GM21447 (cell line): ENCODE measurements around the gene CCNYL1.

ENCODE experiments used
- ATAC-seq: cut with Tn5 transposase; IDR thresholded peaks from one replicate; pipeline ENCODE4 v1.9.1; 2021; ENCODE audit not compliant: unreplicated experiment

CCNYL1 gene

DNA sequence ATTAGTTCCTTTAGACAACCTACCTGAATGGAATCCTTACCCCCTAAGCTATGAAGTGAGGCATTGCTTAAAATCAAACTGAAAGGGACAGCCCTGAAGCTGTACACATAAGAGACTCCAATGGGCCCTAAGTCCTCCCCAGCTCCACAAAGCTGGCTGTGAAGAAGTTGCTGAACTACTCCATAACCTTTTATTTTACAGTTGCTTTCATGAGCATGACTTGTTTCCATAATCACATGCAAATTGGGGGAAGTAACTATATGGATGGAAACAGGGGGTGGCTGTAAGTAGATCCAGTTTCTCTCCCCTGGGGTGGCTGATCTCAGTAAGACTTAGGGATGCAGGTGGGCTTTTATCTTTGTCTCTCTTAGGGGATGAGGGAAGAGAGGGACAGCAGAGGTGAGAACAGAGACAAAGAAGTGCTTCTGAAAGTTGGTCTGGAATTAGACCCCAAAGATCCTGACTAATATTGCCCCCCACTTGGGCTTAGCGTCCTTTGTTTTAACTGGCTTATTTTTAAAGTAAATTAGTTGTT, 52.7 kb downstream of the CCNYL1 start:
- no peak for ATAC-seq

DNA sequence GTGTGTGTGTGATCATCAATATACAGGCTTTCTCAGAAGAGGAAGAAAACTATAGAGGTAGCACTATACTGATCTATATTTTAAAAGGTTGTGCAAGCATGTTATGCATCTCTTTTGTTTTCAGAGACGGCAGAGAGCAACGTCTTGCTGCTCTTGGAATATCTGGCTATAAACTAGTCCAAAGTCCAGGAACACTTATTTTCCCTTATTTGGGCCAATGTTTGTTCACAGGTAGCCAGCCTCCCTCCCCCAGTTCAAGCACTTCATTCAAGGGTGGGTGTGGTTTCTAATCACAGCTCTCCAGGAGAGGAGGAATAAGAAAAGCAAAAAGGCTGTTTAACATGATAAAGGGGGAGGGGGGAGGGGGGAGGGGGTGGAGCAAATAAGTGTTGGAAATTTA, 54.1 kb downstream of the CCNYL1 start:
- no peak for ATAC-seq

DNA sequence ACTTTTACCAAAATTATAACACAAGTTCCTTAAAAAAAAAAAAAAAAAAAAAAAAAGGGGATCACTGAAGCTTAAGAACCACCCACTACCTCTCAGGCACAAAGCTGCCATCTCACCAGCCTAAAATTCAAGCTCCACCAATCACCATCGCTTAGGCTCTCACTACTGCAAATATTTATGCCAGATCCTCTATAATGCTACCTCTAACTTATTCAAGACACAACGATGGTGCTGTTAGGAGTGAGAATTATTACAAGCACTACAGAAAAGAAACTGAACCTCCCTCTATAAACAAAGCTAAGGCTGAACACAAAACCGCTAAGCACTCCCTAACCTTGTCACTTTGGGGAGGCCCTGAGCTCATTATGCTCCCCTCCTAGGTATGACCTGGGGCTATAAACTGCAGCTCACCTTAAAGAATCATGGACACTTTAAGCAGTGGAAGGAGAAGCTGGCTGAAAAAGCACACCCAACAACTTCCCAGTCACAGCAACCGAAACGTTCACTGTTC, 54.7 kb downstream of the CCNYL1 start:
- ATAC-seq, result no peak

DNA sequence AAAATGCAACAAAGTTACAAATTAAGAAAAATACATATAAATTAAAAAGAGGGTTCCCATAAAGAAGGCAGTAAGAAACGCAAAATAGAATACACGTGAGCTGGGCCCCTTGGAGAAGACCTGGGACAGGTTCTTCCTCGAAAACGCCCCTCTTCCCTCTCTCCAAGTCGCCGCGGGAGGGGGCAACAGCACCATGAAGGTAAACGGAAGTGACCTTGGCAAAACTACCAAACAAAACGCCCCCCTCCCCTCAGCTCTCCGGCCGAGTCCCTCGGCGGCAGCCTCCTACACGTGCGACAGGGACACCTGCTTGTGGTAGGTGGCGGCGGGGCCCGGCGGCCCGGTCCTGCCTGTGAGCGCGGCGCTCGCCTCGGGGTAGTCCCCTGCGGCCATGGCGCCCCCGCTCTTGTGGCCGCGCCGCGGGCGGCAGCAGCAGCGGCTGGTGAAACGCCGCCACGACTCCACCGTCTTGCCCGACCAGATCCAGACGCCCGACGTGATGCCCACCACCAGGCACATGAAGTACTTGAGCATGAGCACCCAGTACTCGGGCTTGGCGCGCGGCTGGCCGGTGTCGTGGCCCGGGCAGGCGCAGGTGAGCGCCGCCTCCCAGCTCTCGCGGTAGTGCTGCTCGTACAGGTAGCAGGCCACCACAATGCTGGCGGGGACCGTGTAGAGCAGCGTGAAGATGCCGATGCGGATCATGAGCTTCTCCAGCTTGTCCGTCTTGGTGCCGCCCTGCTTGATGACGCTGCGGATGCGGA, 55.4 kb downstream of the CCNYL1 start:
- ATAC-seq, result no peak

DNA sequence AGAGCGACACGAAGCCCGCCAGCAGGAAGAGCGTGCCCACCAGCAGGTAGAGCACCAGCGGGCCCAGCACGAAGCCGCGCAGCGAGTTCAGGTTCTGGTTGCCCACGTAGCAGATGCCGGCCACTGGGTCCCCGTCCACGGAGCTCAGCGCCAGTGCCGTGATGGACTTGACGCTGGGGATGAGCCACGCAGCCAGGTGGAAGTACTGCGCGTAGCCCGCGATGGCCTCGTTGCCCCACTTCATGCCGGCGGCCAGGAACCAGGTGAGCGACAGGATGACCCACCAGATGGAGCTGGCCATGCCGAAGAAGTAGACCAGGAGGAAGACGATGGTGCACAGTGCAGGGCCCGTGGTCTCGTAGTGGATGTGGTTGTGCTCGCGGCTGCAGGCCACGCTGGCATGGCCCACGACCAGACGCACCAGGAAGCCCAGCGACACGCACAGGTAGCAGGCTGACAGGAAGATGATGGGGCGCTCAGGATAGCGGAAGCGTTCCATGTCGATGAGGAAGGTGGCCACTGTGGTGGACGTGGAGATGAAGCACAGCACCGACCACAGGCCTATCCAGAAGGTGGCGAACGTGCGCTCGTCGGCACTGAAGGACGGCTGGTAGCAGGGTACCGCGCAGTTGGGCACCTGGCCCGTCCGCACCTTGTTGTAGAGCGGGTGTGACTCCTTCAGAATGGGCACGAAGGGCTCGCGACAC, 56.2 kb downstream of the CCNYL1 start:
- no peak for ATAC-seq

DNA sequence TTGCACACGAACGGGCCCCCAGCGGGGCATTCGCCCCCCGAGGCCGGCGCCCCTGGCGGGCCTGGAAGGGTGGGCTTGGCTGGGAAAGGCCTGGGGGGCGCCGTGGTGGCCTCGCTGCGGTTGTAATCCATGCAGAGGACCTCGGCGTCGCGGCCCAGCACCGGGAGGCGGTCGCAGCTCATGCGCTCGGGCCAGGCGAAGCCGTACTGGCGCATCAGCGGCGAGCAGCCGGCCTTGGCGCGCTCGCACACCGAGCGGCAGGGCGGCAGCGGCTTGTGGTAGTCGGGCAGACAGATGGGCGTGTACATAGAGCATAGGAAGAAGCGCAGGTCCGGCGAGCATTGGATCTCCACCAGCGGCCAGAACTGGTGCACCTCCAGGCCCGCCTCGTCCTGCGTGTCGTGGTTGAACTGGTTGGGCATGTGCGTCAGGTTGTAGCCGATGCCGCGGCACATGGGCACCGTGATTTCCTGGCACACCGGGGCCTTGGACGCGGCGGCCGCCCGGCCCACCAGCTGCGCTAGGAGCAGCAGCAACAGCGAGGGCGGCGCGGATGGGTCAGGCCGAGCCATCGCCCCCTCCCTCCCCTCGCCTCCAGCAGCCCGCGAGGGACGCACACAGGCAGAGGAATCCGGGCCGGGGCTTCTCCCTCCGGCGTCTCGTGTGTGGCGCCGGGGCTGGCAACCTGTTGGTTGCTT, 56.9 kb downstream of the CCNYL1 start:
- ATAC-seq, result no peak

DNA sequence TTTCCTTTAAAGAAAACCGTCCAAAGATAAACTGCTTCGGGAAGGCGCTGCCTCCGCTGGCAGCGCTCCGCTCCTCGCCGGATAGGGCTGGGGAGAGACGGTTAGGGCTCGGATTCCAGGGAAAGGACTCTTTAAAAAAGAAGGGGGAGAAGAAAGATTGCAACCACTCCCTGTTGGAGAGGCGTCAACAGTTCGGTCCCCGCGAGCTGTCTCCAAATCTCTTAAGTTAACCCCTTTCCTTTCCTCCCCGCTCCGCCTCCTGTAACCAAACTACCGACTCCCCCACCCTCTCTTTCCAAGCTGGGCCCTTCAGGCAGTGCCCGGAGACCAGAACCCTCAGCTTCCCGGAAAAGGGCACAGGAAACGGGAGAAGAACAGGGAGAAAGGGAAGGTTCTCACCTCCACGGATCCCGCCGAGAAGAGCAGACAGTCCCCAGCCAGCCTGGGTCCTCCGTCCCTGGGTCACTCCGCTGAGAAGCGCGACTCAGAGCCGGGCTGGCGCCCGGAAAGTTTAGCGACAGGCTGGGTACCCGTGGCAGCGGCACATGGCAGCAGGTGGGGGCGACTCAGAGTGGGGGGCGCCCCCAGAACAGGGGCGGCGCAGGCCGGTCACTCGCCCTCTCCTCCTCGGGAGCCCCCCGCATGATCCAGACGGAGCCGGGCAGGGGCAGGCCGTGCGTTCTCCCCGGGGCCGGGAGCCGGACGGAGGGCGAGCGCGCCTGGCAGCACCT, 57.6 kb downstream of the CCNYL1 start:
- peak; percentile 15 for ATAC-seq

DNA sequence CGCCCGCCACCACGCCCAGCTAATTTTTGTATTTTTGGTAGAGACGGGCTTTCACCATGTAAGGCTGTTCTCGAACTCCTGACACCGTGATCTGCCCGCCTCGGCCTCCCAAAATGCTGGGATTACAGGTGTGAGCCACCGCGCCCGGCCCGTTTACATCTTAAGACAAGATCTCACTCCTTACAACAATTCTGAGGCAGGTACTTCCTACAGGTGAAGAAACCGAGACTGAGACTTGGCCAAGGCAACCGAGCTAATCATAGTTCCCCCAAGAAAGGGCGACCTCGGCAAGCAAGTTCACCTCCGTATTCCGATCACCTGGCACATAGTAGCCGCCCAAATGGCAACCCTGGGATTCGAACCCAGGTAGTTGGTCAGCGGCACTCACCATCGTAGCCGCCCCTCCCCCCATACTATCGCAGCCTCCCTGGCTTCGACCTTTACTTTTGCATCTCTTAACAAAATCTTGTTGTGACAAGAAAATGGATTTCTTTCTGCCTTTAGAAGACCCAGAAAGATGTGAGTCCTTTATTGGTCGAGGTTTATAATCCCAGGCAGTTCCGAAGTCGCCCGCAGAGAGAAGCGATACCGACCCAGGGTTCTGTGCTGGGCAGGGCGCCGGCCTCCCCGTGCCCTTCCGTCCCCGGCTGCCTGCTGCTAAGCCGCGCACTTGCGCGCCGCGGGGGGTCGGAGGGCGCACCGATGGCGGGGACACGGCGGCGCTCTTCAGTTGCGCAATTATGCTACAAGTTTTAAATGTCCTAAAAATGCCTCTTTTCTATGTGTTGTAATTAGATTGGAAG, 59.4 kb downstream of the CCNYL1 start:
- ATAC-seq, result no peak

DNA sequence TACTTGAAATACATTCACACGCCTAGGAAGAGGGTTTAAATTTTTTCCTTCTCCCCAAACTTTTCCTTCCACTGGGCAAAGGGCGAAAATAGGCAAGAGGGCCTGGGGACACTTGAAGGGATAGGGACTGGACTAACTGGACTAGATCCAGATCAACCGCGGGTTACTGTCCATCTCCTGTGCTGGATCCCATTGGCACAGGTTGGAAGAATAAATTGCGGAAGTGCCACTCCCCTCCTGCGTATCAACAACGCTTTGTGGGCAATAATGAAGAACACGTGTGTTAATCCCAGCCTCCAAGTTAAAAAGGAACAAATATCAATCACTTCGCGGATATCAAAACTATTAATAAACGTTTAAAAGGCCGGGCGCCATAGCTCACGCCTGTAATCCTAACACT, 60.0 kb downstream of the CCNYL1 start:
- ATAC-seq, result no peak

DNA sequence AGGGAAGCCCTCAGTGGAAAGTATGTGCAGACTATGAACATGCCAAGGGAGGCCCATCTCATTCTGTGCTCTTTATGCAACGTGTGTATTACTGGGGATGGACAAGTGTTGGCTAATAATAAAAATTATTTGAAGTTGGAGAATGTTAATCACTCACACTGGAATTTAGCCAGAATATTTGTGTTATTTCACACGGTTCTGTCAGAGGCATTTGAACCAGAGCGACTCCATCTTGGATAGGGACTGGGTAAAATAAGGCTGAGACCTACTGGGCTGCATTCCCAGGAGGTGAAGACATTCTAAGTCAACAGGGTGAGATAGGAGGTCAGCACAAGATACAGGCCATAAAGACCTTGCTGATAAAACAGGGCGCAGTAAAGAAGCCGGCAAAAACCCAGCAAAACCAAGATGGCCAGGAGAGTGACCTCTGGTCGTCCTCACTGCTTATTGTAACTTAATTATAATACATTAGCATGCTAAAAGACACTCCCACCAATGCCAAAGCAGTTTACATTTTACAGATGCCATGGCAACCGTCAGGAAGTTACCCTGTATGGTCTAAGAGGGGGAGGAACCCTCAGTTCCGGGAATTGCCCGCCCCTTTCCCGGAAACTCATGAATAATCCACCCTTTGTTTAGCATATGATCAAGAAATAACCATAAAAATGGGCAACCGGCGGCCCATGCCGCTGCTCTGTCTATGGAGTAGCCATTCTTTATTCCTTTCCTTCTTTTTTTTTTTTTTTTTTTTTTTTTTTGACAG, 60.8 kb downstream of the CCNYL1 start:
- ATAC-seq, result no peak

DNA sequence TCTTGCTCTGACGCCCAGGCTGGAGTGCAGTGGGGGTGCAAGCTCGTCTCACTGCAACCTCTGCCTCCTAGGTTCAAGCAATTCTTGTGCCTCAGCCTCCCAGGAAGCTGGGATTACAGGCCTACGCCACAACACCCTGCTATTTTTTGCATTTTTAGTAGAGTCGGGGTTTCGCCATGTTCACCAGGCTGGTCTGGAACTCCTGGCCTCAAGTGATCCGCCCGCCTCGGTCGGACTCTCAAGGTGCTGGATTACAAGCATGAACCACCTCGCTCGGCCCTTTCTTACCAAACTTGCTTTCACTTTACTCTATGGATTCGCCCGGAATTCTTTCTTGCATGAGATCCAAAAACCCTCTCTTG, 61.4 kb downstream of the CCNYL1 start:
- no peak for ATAC-seq

DNA sequence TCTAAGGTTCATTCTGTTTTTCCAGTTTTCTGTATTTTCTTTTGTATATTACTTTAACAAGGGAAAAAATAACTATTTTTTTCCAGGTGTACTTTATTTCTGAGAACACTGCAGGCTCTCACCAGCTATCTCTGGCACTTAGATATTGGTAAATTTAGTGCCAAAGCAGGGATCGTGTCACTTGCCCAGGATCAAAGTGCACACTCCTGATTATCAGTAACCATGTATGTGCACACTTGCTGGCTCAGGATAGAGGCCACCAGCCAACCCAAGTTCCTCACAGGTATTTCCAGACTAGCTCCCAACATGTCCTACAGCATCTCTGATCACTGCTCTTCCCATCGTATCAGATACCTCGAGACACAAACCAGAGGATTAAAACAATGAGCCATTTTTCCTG, 64.0 kb downstream of the CCNYL1 start:
- no peak for ATAC-seq

DNA sequence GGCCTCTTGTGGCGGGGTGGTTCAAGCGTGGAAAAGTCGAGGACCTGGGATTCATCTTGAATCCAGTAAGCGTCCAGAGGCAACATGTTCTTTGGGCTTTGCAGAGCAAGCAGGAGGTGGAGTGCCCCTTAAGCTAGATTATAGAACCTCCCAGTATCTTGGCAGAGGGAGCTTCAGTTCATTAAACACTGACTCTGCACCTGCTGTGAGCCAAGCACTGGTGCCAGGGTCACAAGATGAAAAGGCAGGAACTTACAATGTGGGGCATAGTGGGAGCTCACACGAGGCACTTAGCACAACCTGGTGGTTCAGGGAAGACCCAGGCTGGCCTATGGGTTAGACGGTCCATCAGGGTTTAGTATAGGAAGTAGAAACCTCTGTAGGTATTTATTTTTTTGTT, 65.7 kb downstream of the CCNYL1 start:
- no peak for ATAC-seq

DNA sequence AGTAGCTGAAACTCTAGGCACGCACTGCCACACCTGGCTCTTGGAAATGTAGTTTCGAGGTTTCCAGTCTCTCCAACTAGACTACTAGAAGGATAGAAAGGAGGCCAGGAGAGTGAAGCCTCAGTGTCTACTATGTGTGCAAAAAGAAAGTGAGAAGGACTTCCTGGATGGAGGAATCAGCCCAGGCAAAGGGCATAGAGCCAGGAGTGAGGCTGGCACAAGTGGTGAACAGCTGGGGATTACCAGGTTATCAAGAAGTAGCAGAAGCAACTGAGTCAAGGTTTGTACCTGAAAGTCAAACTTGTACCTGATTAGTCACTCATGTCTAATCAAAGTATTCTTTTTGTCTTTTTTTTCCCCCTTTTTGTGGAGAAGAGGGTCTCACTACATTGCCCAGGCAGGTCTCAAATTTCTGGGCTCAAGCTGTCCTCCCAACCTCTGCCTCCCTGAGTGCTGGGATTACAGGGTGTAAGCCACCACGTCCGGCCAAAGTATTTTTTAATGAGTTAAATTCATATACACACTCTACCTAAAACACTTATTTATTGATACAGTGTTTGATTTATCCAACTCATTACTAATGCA, 67.0 kb downstream of the CCNYL1 start:
- ATAC-seq, result no peak

DNA sequence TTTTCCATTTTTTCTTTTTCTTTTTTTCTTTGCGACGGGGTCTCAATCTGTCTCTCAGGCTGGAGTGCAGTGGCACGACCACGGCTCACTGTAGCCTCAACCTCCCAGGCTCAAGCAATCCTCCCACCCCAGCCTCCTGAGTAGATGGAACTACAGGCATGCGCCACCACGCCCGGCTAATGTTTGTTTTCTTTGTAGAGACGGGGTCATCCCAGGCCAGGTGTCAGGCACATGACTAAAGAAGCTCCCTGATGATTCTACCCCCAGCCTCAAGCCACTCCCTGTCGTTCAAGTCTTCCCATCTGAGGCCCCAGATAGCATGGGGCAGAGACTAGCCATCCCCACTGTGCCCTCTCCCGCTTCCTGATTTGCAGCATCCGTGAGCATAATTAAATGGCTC, 68.1 kb downstream of the CCNYL1 start:
- ATAC-seq, result no peak

DNA sequence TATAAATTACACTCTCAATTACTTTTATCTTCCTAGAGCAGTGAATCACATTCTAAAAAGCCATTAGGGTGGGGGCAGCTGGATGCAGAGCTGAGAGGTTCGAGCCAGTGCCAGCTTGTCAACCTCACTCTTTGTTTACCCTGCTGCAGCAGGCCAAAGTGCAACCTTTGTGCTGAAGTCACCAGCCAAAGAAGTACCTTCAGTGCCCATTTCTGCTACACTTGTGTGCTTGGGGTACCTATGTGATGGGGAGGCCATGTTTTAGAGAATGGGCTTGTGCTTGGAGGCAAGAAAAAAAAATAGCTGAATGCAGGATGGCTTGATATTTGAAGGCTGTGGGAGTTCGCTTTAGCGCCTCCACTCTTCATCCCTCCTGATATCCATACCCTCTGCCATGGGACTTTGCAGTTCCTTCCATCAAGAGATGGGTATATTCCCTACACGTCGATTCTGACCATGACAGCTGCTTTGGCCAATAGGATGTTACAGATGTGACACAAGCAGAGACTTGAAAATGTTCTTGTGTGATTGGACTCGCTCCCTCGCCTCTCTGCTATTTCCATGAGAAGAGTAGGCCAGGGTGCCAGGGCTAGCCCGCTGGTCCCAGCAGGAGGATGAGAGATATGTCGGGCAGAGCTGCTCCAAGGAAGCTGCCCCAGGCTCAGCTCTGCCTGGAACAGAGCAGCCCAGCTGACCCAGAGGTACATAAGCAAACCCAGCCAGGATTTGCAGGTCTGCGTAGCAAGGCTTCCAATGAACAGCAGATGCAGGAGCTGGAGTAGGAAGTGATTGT, 71.0 kb downstream of the CCNYL1 start:
- ATAC-seq, result no peak

DNA sequence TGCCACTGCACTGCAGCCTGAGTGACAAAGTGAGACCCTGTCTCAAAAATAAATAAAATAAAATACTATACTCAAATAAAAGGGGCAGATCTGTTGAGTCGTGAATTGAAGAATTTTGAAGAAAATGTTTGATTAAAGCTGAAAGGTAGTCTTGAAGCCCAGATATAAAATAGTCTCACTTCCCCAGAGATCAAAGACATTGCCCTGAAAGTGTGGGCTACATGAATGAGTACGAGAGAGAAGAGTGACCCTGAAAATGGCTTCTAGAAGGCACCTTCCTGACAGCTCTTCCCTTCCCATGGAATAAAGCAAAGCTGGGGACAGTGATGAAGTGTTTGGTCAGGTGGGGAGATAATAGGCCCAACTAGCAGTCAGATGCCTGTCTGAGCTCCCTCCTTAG, 72.1 kb downstream of the CCNYL1 start:
- ATAC-seq, result no peak

DNA sequence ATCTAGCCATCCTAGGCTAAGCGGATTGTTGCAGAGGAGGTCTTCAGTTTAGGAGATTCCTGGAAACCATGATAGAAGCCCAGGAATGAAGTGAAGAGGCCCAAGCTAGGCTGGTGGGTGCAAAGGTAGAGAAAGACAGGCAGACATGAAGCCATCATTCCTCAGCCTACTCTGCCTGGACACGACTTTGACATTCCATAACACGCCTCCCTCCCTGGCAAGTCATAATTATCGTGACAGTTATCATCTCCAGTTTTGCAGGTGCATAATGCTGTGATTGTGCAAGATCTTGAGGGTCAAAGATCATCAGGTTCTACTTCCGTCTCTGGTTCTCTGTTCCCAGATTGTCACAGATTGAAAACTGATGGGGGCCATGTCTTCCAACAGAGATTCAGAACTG, 73.5 kb downstream of the CCNYL1 start:
- no peak for ATAC-seq
